ENCODE results near the gene ATG7. TPM values are rescaled to one million over a fixed set of nuclear protein-coding genes. Genes with fewer than 3 reads are reported as not detected.
"Not testable (repeated sequence)": the region's sequence is repeated elsewhere in the genome, so short reads cannot be mapped to it uniquely, and the experiment has no call there.

The ATG7 gene
- total RNA-seq, 1 donor = 97.9 TPM

GRCh38 chr3:11407644-11408043 is 135.4 kb downstream of the ATG7 start:
- TF ChIP-seq CTCF (IDR thresholded peaks at IDR 0.05; ENCODE audit: insufficient read depth, low read length) = no peak
- DNase-seq (ENCODE audit: low read depth) = peak; percentile 23
- H3K4me3 ChIP-seq (ENCODE audit: low read depth, low read length) = no peak overlapping the region

DNA sequence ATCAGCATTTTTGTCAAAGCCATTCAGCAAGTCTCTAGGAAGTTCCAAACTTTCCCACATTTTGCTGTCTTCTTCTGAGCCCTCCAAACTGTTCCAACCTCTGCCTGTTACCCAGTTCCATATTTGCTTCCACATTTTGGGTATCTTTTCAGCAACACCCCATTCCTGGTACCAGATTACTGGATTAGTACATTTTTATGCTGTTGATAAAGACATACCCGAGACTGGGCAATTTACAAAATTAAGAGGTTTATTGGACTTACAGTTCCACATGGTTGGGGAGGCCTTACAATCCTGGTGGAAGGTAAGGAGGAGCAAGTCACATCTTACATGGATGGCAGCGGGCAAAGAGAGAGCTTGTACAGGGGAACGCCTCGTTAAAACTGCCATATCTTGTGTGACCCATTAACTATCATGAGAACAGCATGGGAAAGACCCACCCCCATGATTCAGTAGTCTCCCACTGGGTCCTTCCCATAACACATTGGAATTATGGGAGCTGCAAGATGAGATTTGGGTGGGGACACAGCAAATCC is 136.2 kb downstream of the ATG7 start:
- H3K4me3 ChIP-seq (ENCODE audit: low read depth, low read length); DNase-seq (ENCODE audit: low read depth): not testable (repeated sequence)

- no peak for DNase-seq (ENCODE audit: low read depth)
- no peak for TF ChIP-seq CTCF (IDR thresholded peaks at IDR 0.05; ENCODE audit: insufficient read depth, low read length)
- no peak overlapping the region for H3K4me3 ChIP-seq (ENCODE audit: low read depth, low read length)
These were observed 138.4 kb downstream of the ATG7 start for GRCh38 chr3:11410564-11410963.

- no peak for DNase-seq (ENCODE audit: low read depth)
- no peak for TF ChIP-seq CTCF (IDR thresholded peaks at IDR 0.05; ENCODE audit: insufficient read depth, low read length)
- no peak overlapping the region for H3K4me3 ChIP-seq (ENCODE audit: low read depth, low read length)
These were observed 139.8 kb downstream of the ATG7 start for GRCh38 chr3:11411956-11412355.

- DNase-seq (ENCODE audit: low read depth) = no peak
- no peak for TF ChIP-seq CTCF (IDR thresholded peaks at IDR 0.05; ENCODE audit: insufficient read depth, low read length)
- no peak overlapping the region for H3K4me3 ChIP-seq (ENCODE audit: low read depth, low read length)
These were observed 140.9 kb downstream of the ATG7 start for GRCh38 chr3:11413071-11413470.

- no peak for DNase-seq (ENCODE audit: low read depth)
- TF ChIP-seq CTCF (IDR thresholded peaks at IDR 0.05; ENCODE audit: insufficient read depth, low read length) = no peak
- no peak overlapping the region for H3K4me3 ChIP-seq (ENCODE audit: low read depth, low read length)
These were observed 142.9 kb downstream of the ATG7 start for GRCh38 chr3:11415099-11415498.

GRCh38 chr3:11420066-11420465 is 147.9 kb downstream of the ATG7 start:
- DNase-seq (ENCODE audit: low read depth) = no peak
- no peak overlapping the region for H3K4me3 ChIP-seq (ENCODE audit: low read depth, low read length)
- TF ChIP-seq CTCF (IDR thresholded peaks at IDR 0.05; ENCODE audit: insufficient read depth, low read length) = no peak
